NK-92 (cell line): Measurements from ENCODE around the gene MPND.

Source experiments
- DNase-seq: peaks from one replicate; lab custom pipeline; 2025; ENCODE audit not compliant: unreplicated experiment; lab: John Stamatoyannopoulos, UW

The MPND gene

GRCh38 chr19:4365791-4366665 is 22.7 kb downstream of the MPND start:
- no peak for DNase-seq

DNA sequence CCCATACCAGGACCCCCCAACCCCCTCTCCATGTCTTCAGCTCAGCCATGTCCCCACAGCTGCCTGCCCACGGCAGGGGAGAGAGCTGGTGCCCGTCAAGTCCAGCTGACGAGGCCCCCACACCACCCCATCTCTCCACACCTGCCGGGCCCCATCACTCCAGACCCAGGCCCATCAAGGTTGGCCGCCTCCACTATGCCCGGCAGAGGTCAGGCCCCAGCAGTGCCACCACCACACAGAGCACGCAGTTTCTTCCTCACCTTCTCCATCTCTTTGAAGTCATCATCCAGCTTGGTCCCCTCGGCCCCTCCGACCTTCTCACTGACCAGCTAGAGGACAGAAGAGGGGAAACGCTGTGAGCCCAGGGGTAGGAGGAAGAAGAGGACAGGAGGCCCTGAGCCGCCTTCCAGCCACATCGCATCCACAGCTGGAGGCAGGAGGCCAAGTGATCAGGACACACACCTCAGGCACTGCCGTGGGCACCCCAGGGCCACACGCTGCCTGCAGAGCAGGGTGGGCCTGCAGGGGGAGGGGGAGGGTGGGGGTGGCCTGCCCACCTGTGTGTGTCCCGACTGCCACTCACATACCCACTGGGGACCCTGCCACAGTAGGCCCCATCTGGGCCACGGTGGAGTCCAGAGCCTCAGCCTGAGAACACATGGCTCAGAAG is 23.4 kb downstream of the MPND start:
- DNase-seq, result no peak

DNA sequence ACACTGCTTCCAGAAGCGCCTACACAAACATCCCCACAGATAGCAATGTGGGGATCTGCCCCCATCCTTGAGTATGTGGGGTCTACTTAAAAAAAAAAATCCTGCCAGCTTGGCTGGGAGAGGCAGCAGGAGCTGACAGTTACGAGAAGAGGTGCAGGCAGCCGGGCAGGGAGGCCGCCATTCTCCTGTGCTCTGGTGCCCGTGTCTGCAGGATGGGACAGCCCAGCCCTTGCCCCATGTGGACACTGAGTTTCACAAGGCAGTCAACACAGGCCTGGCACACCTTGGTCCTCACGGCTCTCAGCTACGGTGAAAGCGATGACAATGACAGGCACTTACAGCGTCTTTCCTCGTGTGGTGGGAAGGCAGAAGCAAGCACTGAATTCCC is 24.0 kb downstream of the MPND start:
- DNase-seq, result no peak

- no peak for DNase-seq
Measured at GRCh38 chr19:4367781-4368127, 24.4 kb downstream of the MPND start.

DNA sequence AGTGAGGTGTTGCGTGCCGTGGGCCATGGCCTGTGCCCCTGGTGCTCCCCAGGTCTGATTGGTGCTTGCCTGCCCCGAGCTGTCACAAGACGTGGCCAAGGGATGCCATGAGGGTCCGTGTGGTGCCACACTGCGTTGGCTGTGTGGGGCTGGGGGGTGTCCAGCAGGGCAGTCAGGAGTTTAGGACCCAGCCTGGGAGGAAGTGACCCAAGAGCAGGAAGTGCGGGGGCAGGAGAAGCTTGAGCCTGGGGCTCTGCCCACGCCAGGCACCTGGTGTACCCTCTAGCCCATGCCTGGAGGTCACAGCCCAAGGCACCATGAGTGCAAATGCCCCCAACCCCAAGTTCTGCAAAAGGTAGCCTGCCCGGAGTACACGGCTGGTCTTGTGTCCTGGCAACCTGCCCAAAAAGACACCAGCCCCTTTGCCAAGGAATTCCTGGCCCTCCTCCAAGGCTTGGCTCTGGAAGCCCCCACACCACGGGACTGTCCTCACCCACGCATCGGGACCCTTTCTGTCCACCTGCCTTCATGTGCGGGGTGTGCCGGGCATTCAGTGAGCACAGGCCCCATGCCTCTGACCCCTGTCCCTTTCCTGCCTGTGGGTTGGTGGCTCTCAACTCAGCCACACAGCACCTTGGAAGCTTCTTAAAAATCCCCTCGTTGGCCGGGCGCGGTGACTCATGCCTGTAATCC is 24.9 kb downstream of the MPND start:
- no peak for DNase-seq

GRCh38 chr19:4369109-4369887 is 25.9 kb downstream of the MPND start:
- no peak for DNase-seq

DNA sequence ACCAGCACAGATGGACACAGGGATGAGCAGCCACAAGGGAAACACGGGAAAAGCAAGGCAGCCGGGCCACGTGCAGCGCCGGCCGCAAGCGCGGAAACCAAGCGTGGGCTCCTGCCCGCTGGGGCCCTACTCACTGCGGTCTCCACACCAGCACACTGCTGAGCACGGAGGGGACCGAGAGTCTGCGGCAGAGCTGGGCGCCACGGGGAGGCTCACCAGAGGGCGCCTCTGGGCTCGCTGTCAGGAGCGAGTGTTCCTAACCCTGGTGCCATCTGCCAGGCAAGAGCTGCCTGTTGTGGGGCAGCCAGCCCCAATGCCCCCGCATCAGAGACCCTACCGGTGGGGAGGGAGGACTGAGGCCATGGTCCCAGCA is 26.5 kb downstream of the MPND start:
- no peak for DNase-seq

- DNase-seq, result no peak
Measured at GRCh38 chr19:4370418-4371041, 27.2 kb downstream of the MPND start.

DNA sequence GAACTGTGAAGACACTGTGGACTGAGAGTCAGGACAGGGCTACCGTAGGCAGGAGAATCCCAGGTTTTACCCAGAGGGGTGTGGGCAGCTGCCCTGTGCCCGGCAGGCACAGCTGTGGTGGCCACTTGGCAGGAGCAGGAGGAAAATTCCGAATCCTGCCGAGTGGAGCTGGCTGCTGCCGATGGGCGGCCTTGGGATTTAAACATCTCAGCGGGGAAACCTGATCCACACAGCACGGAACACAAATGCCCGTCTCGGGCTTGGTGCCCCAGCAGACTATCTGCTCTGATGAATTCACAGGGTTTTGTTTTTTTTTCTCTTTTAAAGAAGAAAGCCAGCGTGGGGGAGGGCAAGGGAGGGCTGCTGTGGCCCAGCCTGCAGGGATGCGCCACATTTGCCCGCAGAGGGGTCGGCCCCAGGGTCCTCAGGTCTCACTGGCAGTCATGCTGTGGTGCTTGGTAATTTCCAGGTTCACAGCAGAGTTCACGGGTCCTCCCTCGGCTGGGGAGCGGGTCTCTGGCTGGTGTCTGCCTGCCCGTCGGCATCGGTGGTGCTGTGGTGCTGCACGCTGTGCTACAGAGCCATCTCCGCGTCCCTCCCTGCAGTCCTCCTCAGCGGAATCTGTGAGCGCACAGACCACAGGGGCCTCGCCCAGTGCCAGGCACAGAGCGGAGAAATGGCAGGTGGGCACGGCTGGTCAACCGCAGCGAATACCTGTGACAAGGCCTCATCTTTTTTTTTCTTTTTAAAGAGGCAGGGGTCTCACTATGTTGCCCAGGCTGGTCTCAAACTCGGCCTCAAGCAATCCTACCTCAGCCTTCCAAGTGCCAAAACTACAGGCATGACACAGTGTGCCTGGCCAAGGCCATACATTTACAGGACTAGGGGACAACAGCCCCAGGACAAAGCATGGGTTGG is 28.1 kb downstream of the MPND start:
- no peak for DNase-seq

- DNase-seq, result no peak
Measured at GRCh38 chr19:4372165-4373012, 29.0 kb downstream of the MPND start.

GRCh38 chr19:4373013-4373367 is 29.6 kb downstream of the MPND start:
- no peak for DNase-seq

DNA sequence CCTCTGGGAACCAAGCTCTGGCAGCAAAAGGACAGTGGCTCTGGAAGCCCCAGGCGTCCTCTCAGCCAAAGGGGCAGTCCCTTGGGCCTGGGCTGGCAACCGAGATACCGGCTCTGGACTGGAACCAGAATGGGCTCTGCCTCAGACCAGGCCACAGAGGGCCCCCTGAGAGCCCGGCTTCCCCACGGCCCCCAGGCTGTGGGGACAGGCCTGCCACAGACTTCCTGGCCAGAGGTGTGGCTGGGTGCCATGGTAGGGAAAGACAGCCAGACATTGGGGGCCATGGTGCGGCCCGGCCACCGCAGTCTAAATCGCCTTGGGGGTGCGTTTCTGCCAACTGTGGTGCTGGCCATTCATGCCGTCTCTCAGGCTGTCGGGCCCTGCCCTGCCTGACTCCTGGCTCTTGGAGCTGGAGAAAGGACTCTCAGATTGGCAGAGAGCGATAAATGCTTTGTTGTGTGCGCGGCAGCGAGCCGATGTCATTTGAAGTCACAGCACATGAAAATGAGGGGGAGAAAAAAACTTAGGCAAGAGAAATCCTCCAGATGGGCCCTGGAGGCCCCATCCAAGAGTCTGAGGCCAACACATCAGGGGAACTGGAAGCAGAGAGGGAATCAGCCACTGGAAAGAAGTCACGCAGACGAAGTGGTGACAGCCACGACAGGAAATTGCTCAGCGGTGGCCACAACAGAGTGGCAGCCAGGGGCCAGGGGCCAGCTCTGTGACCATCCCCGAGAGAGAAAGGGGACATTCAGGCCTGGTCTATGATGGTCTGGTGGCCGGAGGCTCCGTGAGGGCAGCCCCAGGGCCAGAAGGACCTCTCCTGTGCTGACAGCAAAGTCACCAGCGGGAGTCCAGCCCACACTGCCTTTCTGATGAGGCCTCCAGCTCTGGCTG is 30.5 kb downstream of the MPND start:
- DNase-seq, result no peak

GRCh38 chr19:4374498-4375163 is 31.3 kb downstream of the MPND start:
- no peak for DNase-seq

DNA sequence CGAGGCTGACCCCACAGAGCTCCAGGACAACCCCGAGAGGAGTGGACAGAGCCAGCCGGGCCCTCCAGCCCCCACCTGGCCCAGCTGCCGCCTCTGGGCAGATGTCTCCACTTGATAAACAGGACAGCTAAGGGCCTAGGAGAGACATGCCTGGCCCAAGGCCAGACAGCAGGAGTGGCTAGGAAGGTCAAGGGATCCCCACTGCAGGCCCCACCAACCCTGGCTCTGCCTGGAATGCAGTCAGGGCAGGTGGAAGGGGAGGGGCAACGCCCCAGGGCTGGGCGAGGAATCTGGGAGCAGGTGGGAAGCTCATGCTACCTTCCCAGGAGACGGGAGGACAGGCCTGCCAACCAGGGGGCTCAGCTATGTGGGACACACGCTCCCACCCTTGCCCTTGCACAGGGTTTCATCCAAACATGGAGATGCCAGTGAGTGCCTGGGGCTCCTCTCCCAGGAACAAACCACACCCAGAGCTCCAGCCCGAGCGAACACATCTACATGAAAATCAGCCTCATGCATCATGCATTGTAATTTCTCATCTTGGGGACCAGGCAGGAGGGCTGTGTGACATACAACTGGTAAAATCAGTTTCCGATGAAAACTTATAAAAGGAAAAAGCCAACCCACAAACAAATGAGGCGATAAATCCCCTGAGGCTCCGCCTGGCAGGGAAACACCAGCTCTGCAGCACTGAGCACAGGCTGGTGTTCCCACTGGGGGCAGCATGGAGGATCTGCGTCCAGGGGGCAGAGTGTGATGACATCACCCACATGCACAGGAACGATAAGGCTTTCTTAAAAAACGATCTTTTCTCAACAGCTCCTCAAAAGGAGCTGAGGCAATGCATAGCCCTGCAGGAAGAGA is 32.0 kb downstream of the MPND start:
- DNase-seq, result no peak

DNA sequence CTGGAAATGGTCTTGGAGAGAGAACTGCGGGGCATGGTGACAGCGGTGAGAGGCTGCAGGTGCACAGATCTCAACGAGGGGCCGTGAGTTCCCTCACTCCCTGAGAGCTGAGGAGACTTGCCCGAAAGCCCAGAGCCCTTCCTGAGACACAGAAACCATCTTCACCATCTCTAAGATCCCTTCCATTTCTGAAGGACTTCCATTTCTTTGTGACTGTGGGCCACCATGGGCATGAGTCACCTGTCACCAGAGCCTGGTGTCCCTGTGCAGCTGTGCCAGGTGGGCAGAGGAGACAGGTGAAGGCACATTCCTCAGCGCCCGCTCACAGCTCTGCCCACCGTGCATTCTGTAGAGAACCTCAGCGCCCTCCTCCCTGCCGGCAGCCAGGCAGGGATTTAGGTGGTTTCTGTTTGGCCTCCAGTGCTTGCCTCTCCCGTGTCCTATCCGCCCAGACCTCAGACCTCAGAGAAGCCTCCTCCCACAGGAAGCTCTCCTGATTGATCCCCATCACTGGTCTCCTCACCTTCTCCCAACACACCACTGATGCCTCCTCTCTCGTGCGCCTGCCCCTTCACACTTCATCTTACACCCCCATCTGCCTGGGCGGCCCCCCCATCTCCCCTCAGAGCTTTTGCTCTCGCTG is 32.8 kb downstream of the MPND start:
- DNase-seq, result no peak

GRCh38 chr19:4376671-4376990 is 33.3 kb downstream of the MPND start:
- no peak for DNase-seq
